Measurements from ENCODE around the gene SLC51B. TPM values are rescaled to one million over a fixed set of nuclear protein-coding genes. Genes with fewer than 3 reads are reported as not detected.

The SLC51B gene
- total and polyA plus RNA-seq, 9 of the 15 experiments (the other 6 are each of a cell fraction or from before 2014, with no cell fraction given), result not detected

GRCh38 chr15:65062061-65062460 lies 16.9 kb downstream of the SLC51B start (continued):
- TF ChIP-seq CSDE1 (IDR thresholded peaks at IDR 0.05), result no peak
- no peak for TF ChIP-seq ZSCAN32 (CRISPR knock-in tag; IDR thresholded peaks at IDR 0.05)
- TF ChIP-seq ZBTB5 (IDR thresholded peaks at IDR 0.05), result no peak
- TF ChIP-seq TAF7 (tag; IDR thresholded peaks at IDR 0.05), result no peak
- TF ChIP-seq TGIF2 (CRISPR knock-in tag; IDR thresholded peaks at IDR 0.05), result no peak
- no peak for TF ChIP-seq NCOA2 (IDR thresholded peaks at IDR 0.05; ENCODE audit: partially characterized antibody in 2 of 2)
- no peak for TF ChIP-seq POLR3A (IDR thresholded peaks at IDR 0.05; ENCODE audit: borderline replicate concordance, extremely low read depth, insufficient read depth, insufficient read length)
- no peak for TF ChIP-seq TARDBP (IDR thresholded peaks at IDR 0.05)
- no peak for TF ChIP-seq PML (IDR thresholded peaks at IDR 0.05; ENCODE audit: low read length)
- no peak for TF ChIP-seq HCFC1 (IDR thresholded peaks at IDR 0.05; ENCODE audit: low read depth, low read length)

GRCh38 chr15:65062726-65063125 lies 17.5 kb downstream of the SLC51B start:
- H3K79me2 ChIP-seq (ENCODE audit: control insufficient read depth, insufficient read depth, low read length), result no peaks in the 10 kb centered on the region
- ChIA-PET POLR2A (interaction anchor here (0.7 to 1.2 kb wide), 2 partner anchors 86 to 242 kb away, joined by 3 to 6 read pairs; partner anchors contain the start of gene RNU5B-1), CTCF (ENCODE audit: low intra/inter-chr PET ratio) (no interaction called here)
- intact Hi-C loops (cut with micrococcal nuclease), result no loop called here
- H4K20me1 ChIP-seq (replicated peaks; ENCODE audit: control insufficient read depth, insufficient read depth, low read length), result no peaks in the 10 kb centered on the region; the same call in 1 of the 2 replicates
- no peak overlapping the region for H3K4me3 ChIP-seq
- no peak for DNase-seq (ENCODE audit: extremely low read depth in 1 of 4, low spot score in 3 of 4)
- H3K9ac ChIP-seq (ENCODE audit: insufficient read depth in 1 of 2, low read depth in 2 of 2, low read length in 2 of 2), result no peak overlapping the region
- 4% methylated on average over 5 of the region's 5 CpGs for WGBS (ENCODE audit: insufficient coverage, low coverage, missing lambda C conversion rate)
- no peaks in the 10 kb centered on the region for H3K36me3 ChIP-seq (ENCODE audit: control insufficient read depth, insufficient read depth, low read length)
- H3K9me1 ChIP-seq (ENCODE audit: control insufficient read depth, insufficient read depth, low read length), result no peaks in the 10 kb centered on the region
- in situ Hi-C loops (cut with MboI), result no loop called here
- no peak overlapping the region for H3K27ac ChIP-seq (ENCODE audit: extremely low read depth, low read depth, low read length)
- no peaks in the 10 kb centered on the region for H3K9me3 ChIP-seq (replicated peaks; ENCODE audit: control insufficient read depth, insufficient read depth, low read depth, low read length)
- peaks cover 28 to 68% of the 10 kb centered on the region in 2 experiments for H3K27me3 ChIP-seq (ENCODE audit: control insufficient read depth in 2 of 2, insufficient read depth in 2 of 2, low read length in 2 of 2)
- no peak overlapping the region for H3K4me2 ChIP-seq (ENCODE audit: insufficient read depth, low read length)
- no peak overlapping the region for H2AFZ ChIP-seq (ENCODE audit: low read depth, low read length)
- BruUV-seq (replicated peaks), result no TSS peak
- no peak for FAIRE-seq
- ATAC-seq, result no peak
- peaks cover 0 to 6% of the 10 kb centered on the region in 2 experiments; a peak in 1 of 5 replicates for H3K4me1 ChIP-seq (replicated peaks in 1 of 2; ENCODE audit: control insufficient read depth in 2 of 2, insufficient read depth in 2 of 2, low read length in 2 of 2)
- no peak for TF ChIP-seq ZNF316 (IDR thresholded peaks at IDR 0.05)
- no peak for TF ChIP-seq EP400 (IDR thresholded peaks at IDR 0.05)
- TF ChIP-seq ZNF717 (CRISPR knock-in tag; IDR thresholded peaks at IDR 0.05), result no peak
- TF ChIP-seq NCOA2 (IDR thresholded peaks at IDR 0.05; ENCODE audit: partially characterized antibody in 2 of 2), result no peak
- TF ChIP-seq ZNF280B (CRISPR knock-in tag; IDR thresholded peaks at IDR 0.05), result no peak
- no peak for TF ChIP-seq OTX1 (CRISPR knock-in tag; IDR thresholded peaks at IDR 0.05)
- TF ChIP-seq E2F8 (IDR thresholded peaks at IDR 0.05; ENCODE audit: low read depth, partially characterized antibody), result no peak
- no peak for TF ChIP-seq PKNOX1 (IDR thresholded peaks at IDR 0.05)
